Measurements from ENCODE around the gene SCAF1. TPM values are rescaled to one million over a fixed set of nuclear protein-coding genes. Genes with fewer than 3 reads are reported as not detected.
A peak's percentile ranks its signal among the peaks of the same experiment; 100 is the strongest.

The SCAF1 gene
- total RNA-seq, 1 donor from 2014 or later, result 59.4 TPM

DNA sequence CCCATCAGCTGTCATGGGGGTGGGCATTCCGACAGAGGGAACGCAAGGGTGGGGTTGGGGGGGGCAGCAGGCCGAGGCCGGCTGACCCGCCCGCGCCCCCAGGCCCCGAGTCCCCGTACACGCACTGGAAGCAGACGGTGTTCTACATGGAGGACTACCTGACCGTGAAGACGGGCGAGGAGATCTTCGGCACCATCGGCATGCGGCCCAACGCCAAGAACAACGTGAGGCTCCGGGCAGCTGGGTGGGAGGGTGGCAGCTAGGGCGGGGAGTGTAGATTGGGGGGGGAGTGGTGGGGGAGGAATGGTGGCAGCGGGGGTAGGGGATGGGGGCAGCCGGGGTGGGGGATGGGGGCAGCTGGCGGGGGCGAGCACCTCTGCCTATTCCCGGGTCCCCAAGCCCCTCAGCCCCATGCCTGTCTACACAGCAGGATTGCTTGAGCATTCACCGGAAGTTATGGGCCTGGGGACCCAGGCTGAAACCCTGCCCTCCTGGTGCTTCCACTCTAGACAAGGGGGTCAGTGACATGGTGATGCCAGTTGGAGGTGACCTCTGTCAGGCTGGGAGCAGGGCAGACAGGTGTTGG lies 44.6 kb downstream of the SCAF1 start:
- no peaks in the 10 kb centered on the region for H3K9me3 ChIP-seq
- no peak for DNase-seq
- H3K36me3 ChIP-seq, result peaks cover 66% of the 10 kb centered on the region
- H3K4me3 ChIP-seq, result peak overlapping the region; percentile 63
- intact Hi-C loops (cut with DNase I), result no loop called here
- ATAC-seq, result no peak
- H3K27me3 ChIP-seq (ENCODE audit: low read depth), result peaks cover 24% of the 10 kb centered on the region
- TF ChIP-seq, protein P1, sequence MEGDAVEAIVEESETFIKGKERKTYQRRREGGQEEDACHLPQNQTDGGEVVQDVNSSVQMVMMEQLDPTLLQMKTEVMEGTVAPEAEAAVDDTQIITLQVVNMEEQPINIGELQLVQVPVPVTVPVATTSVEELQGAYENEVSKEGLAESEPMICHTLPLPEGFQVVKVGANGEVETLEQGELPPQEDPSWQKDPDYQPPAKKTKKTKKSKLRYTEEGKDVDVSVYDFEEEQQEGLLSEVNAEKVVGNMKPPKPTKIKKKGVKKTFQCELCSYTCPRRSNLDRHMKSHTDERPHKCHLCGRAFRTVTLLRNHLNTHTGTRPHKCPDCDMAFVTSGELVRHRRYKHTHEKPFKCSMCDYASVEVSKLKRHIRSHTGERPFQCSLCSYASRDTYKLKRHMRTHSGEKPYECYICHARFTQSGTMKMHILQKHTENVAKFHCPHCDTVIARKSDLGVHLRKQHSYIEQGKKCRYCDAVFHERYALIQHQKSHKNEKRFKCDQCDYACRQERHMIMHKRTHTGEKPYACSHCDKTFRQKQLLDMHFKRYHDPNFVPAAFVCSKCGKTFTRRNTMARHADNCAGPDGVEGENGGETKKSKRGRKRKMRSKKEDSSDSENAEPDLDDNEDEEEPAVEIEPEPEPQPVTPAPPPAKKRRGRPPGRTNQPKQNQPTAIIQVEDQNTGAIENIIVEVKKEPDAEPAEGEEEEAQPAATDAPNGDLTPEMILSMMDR (IDR thresholded peaks at IDR 0.05), result no peak
- H3K4me1 ChIP-seq, result peaks cover 28% of the 10 kb centered on the region
- H3K27ac ChIP-seq, result peak overlapping the region; percentile 60

DNA sequence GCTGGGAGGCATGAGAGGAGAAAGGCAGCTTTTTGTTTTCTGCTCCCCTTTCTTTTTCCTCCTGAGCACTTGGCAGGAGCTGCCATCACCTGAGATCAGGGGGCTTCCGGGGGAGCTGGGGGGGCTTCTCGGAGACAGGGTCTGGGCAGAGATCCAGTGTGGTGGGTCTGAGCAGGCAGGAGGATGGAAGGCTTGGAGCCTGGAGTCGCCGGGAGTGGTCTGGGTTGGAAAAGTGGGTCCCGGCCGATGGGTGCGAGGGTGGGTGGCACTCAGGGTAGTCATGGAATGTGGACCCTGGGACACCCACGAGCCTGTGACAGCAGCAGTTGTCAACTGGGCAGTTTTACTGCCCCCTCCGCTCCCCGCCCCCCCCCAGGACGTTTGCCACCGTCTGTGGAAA lies 45.1 kb downstream of the SCAF1 start:
- intact Hi-C loops (cut with DNase I), result no loop called here
- H3K27me3 ChIP-seq (ENCODE audit: low read depth), result peaks cover 26% of the 10 kb centered on the region
- peak overlapping the region; percentile 63 for H3K4me3 ChIP-seq
- H3K9me3 ChIP-seq, result no peaks in the 10 kb centered on the region
- H3K27ac ChIP-seq, result peak overlapping the region; percentile 60
- ATAC-seq (no peak), DNase-seq (no peak)
- TF ChIP-seq, protein P1 (IDR thresholded peaks at IDR 0.05), result no peak
- peaks cover 28% of the 10 kb centered on the region for H3K4me1 ChIP-seq
- peaks cover 60% of the 10 kb centered on the region for H3K36me3 ChIP-seq

DNA sequence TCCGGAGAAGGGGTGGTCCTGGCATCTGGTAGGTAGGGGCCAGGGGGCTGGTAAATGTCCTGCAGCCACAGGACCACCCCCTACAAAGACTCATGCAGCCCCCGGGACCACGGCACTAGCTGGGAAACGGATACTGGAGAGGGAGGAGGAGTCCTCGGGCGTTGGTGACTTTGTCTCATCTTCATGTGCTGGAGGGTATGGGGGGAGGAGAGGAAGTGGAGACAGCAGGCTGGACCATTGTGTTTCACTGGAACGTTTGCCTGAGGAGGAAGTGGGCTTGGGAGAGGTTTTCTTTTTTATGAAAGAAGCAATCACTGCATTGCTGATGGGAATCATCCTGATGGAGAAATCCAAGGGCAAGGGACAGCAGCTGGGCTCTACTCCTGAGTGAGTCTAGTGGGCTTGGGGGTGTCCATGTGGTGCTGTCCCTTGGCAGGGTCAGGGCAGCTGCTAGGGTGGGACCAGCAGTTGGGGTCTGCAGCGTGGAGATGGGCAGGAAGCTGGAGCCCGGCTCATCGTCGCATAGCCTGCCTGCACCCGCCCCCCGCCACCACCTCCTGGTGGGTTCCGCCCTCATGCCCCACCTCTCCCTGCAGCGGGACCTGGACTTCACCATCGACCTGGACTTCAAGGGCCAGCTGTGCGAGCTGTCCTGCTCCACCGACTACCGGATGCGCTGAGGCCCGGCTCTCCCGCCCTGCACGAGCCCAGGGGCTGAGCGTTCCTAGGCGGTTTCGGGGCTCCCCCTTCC lies 45.7 kb downstream of the SCAF1 start:
- Histone ChIP-seq H3K4me3 (peak overlapping the region; percentile 63), H3K27me3 (ENCODE audit: low read depth) (peaks cover 26% of the 10 kb centered on the region), H3K4me1 (peaks cover 28% of the 10 kb centered on the region), H3K9me3 (no peaks in the 10 kb centered on the region), H3K36me3 (peaks cover 55% of the 10 kb centered on the region), H3K27ac (peak overlapping the region; percentile 61)
- TF ChIP-seq, protein P1 (IDR thresholded peaks at IDR 0.05), result no peak
- intact Hi-C loops (cut with DNase I), result no loop called here
- DNase-seq (no peak), ATAC-seq (no peak)

DNA sequence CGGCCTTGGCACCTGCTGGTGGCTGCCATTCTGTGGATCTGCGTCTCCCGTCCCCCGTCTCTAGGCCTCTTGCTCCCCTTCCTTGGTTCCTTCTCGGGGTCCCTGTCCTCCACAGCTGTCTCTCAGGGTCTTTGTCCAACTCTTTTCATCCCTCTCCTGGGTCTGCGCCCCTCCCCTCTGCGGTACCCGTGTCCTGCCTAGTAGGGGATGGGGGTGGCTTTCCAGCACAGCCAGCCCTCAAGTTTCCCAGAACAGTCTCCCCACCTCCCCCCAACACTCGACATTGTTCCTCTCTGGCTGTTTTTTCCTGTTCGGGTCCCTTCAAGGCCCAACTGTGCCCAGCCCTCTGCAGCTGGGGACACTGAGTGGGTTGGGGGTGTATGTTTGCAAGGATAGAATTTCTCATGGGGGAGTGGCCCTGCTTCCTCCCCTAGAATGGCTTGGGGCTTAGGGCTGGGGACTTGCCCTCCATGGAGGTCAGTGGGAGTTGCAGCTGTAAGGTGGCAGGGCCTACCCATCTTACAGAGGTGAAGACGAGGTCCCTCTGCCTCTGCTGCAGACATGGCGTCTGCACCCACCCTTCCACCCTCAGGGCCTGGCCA lies 46.6 kb downstream of the SCAF1 start:
- peak overlapping the region; percentile 61 for H3K27ac ChIP-seq
- intact Hi-C loops (cut with DNase I), result no loop called here
- TF ChIP-seq, protein P1 (IDR thresholded peaks at IDR 0.05), result no peak

DNA sequence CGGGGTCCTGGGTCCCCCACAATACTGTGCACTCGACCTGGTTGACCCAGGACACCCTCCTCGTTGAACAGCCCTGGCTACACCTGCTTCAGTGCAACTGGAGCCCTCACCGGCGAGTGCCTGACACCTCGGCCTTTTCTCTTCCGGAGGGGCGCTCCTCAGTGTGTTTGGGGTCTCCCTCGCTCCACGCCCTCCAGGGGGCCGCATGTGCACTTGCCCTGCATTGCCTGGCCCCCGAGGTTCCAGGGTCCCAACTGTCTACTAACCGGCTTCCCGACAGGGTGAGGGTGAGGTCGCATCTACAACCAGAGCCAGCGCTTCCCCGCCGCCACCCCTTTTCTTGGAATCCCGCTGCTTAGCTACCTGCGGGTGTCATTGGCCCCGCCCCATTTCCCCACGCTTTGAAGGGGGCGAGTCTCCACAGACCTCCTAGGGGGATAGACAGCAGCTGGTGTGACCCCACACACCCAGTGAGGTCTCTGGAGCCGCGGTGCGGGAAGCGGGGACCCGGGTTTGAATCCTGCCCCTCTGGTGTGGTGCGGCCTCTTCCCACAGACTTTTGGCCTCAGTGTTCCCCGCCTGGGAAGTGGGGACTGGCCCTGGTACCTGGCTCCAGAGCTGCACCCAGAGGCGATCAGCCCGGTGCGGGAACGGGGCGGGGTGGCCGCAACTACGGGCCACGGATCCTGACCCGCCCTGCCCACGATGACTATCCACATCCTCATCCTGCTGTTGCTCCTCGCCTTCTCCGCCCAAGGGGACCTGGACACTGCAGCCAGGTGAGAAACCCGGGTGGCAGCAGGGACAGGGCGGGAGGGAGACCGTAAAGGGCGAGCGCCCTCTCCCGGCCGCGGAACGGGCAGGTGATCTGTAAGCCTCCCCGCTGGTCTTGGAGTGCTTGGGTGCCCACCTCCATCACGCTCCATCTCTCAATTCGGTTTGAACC lies 47.4 kb downstream of the SCAF1 start, which contains the start of gene ADM5:
TSS of gene ADM5 (plus strand) at position 462 of the 946 bp plus-strand sequence. CDS start at position 706, 244 bp downstream.
- Histone ChIP-seq H3K4me1 (peaks cover 28% of the 10 kb centered on the region), H3K36me3 (peaks cover 38% of the 10 kb centered on the region), H3K9me3 (no peaks in the 10 kb centered on the region), H3K4me3 (peak within 1 kb of the TSS; percentile 63), H3K27me3 (ENCODE audit: low read depth) (peaks cover 26% of the 10 kb centered on the region), H3K27ac (peak within 1 kb of the TSS; percentile 61)
- intact Hi-C loops (cut with DNase I), result no loop called here
- TF ChIP-seq, protein P1 (IDR thresholded peaks at IDR 0.05), result peak; percentile 56
- peak; percentile 69 for DNase-seq
- ATAC-seq, result peak; percentile 69 to 71

More for the DNA sequence above, 46.6 kb downstream of the SCAF1 start:
- peaks cover 26% of the 10 kb centered on the region for H3K27me3 ChIP-seq (ENCODE audit: low read depth)
- H3K9me3 ChIP-seq, result no peaks in the 10 kb centered on the region
- peaks cover 28% of the 10 kb centered on the region for H3K4me1 ChIP-seq
- no peak for ATAC-seq
- DNase-seq, result no peak
- H3K36me3 ChIP-seq, result peaks cover 46% of the 10 kb centered on the region
- peak overlapping the region; percentile 63 for H3K4me3 ChIP-seq
